K562 (cell line): ENCODE data around the gene ENOSF1.

ENCODE experiments used
- ARNT ChIP-seq, 2 experiments: fragments of 450-650 bp; IDR thresholded peaks; 2 replicates each; pipeline ENCODE4 v1.6.1; 2016; ENCODE audit warnings: mild to moderate bottlenecking in 1 of 2
- BDP1 ChIP-seq: IDR thresholded peaks from 3 replicates; pipeline ENCODE4 v1.6.1; 2011; ENCODE audit not compliant: insufficient read length, insufficient read depth
- NR1H2 ChIP-seq: sonication (generic); formaldehyde crosslinking; IDR thresholded peaks from 2 replicates; pipeline ENCODE4 v1.4.0; 2020; ENCODE audit warnings: mild to moderate bottlenecking, missing genetic modification reagents
- PHF8 ChIP-seq: fragments of 200-600 bp; sonication (generic); IDR thresholded peaks from 2 replicates; pipeline ENCODE4 v1.6.1; 2012; ENCODE audit warnings: mixed run types, mild to moderate bottlenecking, inconsistent platforms, low read length, moderate library complexity, borderline replicate concordance
- POLR2AphosphoS5 ChIP-seq: IDR thresholded peaks from 2 replicates; pipeline ENCODE4 v1.6.1; 2011; ENCODE audit warnings: mild to moderate bottlenecking, low read depth, low read length, moderate library complexity; ENCODE audit not compliant: control insufficient read depth, insufficient read depth
- ZNF586 ChIP-seq: fragments of 450-650 bp; formaldehyde crosslinking; conservative IDR thresholded peaks from 2 replicates; pipeline ENCODE4 v1.4.0; 2020; ENCODE audit warnings: mild to moderate bottlenecking, moderate library complexity
- ZZZ3 ChIP-seq: fragments of 450-650 bp; IDR thresholded peaks from 2 replicates; pipeline ENCODE4 v1.6.1; 2016; ENCODE audit warnings: antibody characterized with exemption, mild to moderate bottlenecking, moderate library complexity

GRCh38 chr18:631560-631959 is 80.9 kb downstream of the ENOSF1 start:
- TF ChIP-seq ARNT (IDR thresholded peaks at IDR 0.05) (no peak), ZZZ3 (no peak), BDP1 (no peak), NR1H2 (CRISPR knock-in tag) (no peak), POLR2AphosphoS5 (no peak), ZNF586 (no peak), PHF8 (no peak)
